ENCODE data around the gene BCAP31. TPM values are rescaled to one million over a fixed set of nuclear protein-coding genes. Genes with fewer than 3 reads are reported as not detected.
"Not testable (repeated sequence)": the region's sequence is repeated elsewhere in the genome, so short reads cannot be mapped to it uniquely, and the experiment has no call there.

Gene BCAP31
- total RNA-seq, 4 donors from 2014 or later = 170 to 228 (median 185) TPM

DNA sequence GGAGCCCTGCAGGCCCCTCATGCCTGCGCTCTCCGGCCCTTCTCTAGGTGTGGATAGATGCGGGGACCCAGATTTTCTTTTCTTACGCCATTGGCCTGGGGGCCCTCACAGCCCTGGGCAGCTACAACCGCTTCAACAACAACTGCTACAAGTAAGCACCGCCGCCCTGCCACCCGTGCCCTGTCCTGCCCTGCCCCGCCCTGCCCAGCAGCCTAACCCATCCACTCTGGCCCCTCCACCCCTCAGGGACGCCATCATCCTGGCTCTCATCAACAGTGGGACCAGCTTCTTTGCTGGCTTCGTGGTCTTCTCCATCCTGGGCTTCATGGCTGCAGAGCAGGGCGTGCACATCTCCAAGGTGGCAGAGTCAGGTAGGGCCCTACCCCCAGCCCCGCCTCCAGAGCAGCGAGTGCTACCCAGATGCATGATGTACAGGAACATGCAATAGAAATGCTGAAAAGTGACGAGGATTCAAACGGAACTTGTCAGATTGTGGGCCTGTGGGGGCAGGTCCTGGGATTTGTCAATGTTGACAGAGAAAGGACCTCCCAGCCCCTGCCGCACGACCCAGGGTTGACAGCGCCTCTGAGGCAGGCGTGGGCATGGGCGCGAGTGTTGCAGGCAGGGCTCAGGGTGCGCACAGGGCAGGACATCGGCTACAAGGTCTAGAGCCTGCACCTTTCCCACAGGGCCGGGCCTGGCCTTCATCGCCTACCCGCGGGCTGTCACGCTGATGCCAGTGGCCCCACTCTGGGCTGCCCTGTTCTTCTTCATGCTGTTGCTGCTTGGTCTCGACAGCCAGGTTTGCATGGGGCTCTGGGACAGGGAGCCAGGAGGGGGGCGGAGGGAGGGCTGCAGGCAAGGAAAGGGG, 30.7 kb downstream of the BCAP31 start:
- Histone ChIP-seq H3K4me1 (no peaks in the 10 kb centered on the region), H3K36me3 (no peaks in the 10 kb centered on the region), H3K9me3 (no peaks in the 10 kb centered on the region), H3K27me3 (no peaks in the 10 kb centered on the region), H3K4me3 (replicated peaks in 1 of 3) (no peak overlapping the region), H3K27ac (no peak overlapping the region)
- no peak for DNase-seq
- 91 to 95% methylated on average over 7 to 13 of the region's 31 CpGs for WGBS, 2 donors
- intact Hi-C loops (cut with DNase I) = no loop called here
- no peak for TF ChIP-seq POLR2A (IDR thresholded peaks at IDR 0.05)
- TF ChIP-seq, protein P1, sequence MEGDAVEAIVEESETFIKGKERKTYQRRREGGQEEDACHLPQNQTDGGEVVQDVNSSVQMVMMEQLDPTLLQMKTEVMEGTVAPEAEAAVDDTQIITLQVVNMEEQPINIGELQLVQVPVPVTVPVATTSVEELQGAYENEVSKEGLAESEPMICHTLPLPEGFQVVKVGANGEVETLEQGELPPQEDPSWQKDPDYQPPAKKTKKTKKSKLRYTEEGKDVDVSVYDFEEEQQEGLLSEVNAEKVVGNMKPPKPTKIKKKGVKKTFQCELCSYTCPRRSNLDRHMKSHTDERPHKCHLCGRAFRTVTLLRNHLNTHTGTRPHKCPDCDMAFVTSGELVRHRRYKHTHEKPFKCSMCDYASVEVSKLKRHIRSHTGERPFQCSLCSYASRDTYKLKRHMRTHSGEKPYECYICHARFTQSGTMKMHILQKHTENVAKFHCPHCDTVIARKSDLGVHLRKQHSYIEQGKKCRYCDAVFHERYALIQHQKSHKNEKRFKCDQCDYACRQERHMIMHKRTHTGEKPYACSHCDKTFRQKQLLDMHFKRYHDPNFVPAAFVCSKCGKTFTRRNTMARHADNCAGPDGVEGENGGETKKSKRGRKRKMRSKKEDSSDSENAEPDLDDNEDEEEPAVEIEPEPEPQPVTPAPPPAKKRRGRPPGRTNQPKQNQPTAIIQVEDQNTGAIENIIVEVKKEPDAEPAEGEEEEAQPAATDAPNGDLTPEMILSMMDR (IDR thresholded peaks at IDR 0.05) = no peak

DNA sequence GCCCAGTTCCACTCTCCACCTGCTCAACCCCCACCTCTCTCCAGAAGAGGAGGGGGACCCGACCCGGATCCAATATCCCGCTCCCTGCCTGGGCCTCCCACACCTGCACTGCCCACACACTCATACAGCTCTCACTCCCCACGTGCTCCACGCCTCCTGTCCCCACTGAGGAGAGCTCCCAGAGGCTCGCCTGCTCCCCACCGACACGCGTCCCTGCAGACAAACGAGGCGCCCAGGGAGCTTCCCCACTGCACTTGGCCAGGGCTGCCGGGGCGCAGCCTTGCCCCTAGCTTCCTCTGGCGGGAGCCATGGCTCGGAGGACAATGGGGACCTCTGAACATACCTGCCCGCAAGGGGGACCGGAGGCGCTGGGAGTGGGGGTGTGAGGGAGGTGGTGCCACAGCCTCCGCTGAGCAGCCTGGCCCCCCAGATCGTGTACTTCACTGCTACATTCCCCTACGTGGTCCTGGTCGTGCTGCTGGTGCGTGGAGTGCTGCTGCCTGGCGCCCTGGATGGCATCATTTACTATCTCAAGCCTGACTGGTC, 31.5 kb downstream of the BCAP31 start:
- Histone ChIP-seq H3K4me1 (no peaks in the 10 kb centered on the region), H3K36me3 (no peaks in the 10 kb centered on the region), H3K27me3 (no peaks in the 10 kb centered on the region), H3K9me3 (no peaks in the 10 kb centered on the region), H3K27ac (no peak overlapping the region), H3K4me3 (replicated peaks in 1 of 3) (no peak overlapping the region)
- whole genome bisulfite sequencing, 2 donors = 40 to 41% methylated on average over 1 to 6 of the region's 24 CpGs
- TF ChIP-seq POLR2A (IDR thresholded peaks at IDR 0.05) = no peak
- TF ChIP-seq, protein P1 (IDR thresholded peaks at IDR 0.05) = no peak
- no peak for DNase-seq
- intact Hi-C loops (cut with DNase I) = no loop called here

DNA sequence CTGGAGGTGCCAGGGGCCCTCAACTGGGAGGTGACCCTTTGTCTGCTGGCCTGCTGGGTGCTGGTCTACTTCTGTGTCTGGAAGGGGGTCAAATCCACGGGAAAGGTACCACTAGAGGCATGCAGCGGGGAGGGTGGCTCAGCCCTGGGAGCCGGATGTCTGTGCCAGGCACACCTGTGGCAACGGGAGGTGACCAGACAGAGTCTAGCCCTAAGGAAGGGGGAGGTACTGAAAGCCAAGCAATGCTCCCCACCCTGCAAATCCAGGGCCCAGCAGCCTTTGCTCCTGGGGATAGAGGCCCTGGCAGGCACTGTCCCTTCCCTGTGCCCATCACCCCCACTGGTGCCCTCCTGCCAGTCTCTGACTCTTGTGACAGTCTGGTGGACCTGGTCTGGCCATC, 32.2 kb downstream of the BCAP31 start:
- Histone ChIP-seq H3K36me3 (no peaks in the 10 kb centered on the region), H3K9me3 (no peaks in the 10 kb centered on the region), H3K27ac (no peak overlapping the region), H3K27me3 (no peaks in the 10 kb centered on the region), H3K4me3 (replicated peaks in 1 of 3) (no peak overlapping the region), H3K4me1 (peaks cover 0 to 4% of the 10 kb centered on the region in 2 donors)
- WGBS, 2 donors = no CpG with 5 or more reads among the region's 4 CpGs
- intact Hi-C loops (cut with DNase I) = no loop called here
- no peak for TF ChIP-seq POLR2A (IDR thresholded peaks at IDR 0.05)
- TF ChIP-seq, protein P1 (IDR thresholded peaks at IDR 0.05) = no peak
- DNase-seq = no peak

DNA sequence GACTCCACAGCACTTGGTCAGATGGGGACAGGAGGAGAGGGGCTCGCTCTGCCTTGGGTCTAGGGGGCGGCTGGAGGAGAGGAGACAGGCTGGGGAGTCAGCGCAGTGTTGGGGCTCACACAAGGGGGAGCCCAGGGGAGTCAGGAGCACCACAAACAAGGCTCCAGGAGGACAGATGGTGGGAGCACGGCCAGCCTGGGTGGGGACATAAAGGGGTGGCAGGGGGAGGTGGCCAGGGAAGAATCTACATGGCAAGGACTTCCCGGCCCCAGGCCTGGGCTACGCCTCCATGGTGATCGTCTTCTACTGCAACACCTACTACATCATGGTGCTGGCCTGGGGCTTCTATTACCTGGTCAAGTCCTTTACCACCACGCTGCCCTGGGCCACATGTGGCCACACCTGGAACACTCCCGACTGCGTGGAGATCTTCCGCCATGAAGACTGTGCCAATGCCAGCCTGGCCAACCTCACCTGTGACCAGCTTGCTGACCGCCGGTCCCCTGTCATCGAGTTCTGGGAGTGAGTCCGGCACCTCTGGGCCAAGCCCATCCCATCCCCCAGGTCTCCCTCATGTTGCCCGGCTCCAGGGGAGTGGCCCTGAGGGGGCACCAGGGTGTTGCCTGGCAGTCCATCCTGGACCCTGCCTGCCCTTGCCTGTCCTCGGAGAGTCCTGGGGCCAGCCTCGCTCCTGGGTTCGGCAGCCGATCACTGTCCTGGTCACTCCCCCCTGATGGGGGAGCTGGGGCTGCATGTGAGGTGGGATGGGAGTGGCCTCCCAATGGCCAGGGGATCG, 33.0 kb downstream of the BCAP31 start:
- H3K36me3 ChIP-seq; H3K27ac ChIP-seq; H3K9me3 ChIP-seq; H3K4me1 ChIP-seq; H3K27me3 ChIP-seq; DNase-seq; H3K4me3 ChIP-seq (replicated peaks in 1 of 3); intact Hi-C loops (cut with DNase I): not testable (repeated sequence)
- 94 to 96% methylated on average over 6 to 7 of the region's 21 CpGs for WGBS, 2 donors

DNA sequence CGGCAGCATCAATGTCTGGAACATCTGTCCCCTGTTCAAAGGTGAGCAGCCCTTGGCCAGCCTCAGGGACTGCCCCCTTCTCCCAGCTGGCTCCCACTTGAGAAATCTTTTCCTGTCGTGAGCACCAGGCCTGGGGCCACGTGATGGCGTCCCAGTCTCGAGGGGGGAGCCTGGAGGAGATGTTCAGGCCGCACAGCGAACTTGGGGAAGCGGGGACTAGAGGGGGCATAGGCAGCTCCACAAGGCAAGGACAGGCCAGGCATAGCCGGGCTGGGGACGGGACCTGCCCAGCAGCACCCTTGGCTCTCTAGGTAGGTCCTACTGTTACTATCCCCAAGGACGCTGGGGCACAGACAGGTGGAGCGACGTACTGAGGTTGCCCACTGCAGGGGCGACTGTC, 33.7 kb downstream of the BCAP31 start:
- H3K27me3 ChIP-seq = no peaks in the 10 kb centered on the region
- H3K4me3 ChIP-seq (replicated peaks in 1 of 3) = no peak overlapping the region

More for the DNA sequence above, 33.7 kb downstream of the BCAP31 start:
- Histone ChIP-seq H3K4me1 (peaks cover 0 to 4% of the 10 kb centered on the region in 2 donors), H3K27ac (no peak overlapping the region), H3K9me3 (no peaks in the 10 kb centered on the region), H3K36me3 (no peaks in the 10 kb centered on the region)
- DNase-seq = no peak
- no peak for TF ChIP-seq POLR2A (IDR thresholded peaks at IDR 0.05)
- TF ChIP-seq, protein P1 (IDR thresholded peaks at IDR 0.05) = no peak
- WGBS, 2 donors = 80 to 87% methylated on average over 1 to 6 of the region's 14 CpGs
- intact Hi-C loops (cut with DNase I) = no loop called here

Data from thyroid gland (tissue), 4 donors.